Measurements from ENCODE around the gene PRR15L.
A peak's percentile ranks its signal among the peaks of the same experiment; 100 is the strongest.
"Not testable (repeated sequence)": the region's sequence is repeated elsewhere in the genome, so short reads cannot be mapped to it uniquely, and the experiment has no call there.

PRR15L gene

DNA sequence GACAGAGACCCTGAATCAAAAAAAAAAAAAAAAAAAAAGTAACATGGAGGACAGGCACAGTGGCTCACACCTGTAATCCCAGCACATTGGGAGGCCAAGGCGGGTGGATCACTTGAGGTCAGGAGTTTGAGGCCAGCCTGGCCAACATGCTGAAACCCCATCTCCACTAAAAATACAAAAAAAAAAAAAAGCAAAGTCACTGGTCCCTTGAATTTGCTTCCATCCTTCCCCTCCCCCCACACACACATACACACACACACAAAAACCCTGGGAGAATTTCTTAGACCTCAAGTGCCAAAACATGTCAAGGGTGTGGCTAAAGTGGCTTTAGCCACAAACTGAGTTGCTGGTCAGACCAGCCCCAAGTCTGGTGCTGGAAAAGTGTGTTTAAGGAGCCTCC, 30.8 kb upstream of the PRR15L start:
- DNase-seq (ENCODE audit: low spot score), result not testable (repeated sequence)

DNA sequence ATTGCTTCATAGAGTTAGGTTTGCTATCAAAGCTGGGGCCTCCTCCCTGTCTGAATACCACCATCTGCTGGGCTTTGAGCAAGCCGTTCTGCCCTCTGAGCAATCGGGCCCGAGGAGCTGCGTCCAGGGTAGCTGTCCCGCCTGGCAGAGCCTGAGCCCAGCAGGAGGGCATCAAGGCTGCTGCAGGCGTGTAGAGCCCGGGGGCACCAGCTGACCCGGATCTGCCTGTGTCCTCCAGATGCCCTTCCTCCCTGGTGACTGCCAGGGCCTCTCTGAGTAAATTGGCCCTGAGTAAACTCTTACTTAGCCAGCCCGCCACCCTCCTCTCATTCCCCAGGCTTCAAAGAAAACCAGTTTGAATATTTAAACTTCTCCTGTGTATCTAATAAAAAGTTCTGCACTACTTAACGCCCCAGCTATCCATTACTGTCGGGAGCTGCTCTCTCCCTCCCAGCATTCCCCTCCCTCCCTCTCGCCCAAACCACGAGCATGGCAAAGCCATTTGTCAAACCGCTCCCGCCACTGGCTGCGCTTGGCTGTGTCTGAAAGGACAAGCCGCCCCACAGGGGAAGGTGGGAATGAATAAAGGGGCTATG, 29.7 kb upstream of the PRR15L start:
- no peak for DNase-seq (ENCODE audit: low spot score)

DNA sequence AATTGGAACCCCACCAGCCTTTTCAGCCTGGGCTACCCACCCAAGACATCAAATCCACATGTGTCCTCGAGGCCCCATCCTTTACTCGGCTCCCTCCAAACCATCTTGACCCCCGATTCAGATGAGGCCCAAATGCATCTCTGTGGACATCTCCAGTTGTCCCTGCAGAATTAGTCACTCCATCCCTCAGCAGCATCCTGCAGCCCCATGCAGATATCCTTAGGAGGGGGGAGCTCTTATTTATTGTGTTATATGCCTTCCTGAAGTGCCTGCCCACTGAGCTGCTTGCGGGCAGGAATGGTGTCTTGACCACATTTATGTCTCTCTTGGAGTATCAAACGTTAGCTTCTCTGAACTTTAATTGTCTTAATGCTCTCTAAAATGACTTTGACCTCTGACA, 28.8 kb upstream of the PRR15L start:
- no peak for DNase-seq (ENCODE audit: low spot score)

DNA sequence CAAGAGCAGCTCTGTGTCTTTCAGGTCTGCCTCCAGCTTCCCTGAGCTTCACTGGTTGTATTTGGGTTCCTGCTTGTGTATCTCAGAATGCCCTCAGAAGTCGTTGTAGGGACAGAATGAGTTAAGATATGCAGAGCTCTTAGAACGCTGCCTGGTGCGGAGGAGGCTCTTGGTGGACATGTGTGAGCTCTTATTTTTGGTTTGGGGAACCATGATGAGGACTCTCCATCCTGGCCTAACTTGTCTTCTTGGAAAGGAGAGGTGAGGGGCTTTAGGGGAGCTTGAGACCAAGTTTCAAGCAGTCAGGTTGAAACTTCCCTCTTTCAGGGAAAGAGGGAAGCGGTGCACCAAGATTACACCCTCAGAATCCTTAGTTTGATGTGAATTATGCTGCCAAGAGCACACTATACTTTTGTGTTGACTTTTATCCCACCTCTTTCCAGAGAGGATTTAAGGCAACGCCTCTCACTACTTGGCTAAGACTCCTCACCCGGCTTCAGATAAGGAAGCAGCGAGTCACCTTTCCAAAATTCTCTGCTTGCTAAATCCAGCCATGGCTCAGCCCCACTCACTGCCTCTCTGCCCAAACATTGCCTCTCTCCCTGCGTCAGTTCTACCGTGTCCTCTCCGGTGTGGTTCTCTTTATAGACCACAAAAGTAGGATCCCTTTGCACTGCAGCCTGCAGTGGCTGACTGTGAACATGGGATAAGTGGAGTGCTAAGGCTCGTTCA, 26.0 kb upstream of the PRR15L start:
- no peak for DNase-seq (ENCODE audit: low spot score)

DNA sequence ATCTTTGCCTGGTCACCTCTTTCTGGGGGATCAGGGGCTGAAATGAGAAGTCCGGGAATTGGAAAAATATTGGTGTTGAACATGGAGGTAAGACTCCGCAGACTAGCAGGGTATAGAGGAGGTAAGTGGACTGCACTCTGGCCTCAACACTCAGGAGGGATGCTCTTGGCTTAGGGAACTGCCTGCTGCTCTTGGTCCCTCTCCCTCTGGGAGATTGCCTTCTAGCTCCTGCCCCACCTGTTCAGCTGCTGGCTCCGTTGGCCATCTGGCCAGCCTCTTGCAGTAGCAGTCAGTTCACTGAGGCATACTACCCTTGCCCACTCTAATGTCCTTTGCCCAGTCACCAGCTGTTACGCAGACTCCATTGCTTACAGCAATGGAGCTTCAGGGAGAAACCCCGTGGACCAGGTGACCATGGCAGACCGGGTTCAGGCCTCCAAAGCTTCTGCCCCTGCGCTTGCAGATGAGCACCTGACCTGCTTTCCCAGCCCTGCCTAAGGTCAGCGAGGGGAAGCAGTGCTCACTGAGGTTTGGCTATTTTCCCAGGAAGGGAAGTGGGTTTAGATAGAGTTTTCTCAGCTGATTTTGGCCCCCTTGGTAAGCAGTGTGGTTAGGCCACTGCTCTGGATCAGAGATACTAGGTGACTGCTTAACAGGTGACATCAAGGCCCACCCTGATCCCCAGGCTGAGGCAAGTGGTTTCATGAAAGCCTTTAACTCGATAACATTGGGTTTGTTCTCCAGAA, 25.1 kb upstream of the PRR15L start:
- no peak for DNase-seq (ENCODE audit: low spot score)

DNA sequence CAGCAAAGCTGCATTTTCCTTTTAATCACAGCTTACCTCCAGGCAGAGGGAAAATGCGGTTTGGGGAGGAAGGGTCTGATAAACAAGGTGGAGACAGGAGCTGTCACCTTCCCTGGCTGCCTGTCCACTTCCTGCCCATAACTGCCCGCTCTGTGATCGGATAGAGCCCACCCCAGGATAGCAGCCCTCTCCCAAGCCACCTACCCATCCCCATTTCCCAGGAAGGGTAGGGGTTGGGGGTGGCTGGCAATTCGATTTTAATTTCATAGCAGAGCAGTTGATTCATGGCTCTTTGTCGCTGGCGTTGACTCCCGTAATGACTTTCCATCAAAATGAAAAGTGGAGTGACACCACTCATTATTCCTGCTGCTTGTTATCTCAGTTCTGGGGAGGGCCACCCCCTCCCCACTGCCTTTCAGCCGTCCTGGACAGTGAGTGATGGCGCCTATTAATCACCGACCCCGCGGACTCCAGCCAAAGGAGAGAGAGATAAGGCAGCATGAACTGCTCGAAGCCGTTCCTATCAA, 24.5 kb upstream of the PRR15L start:
- DNase-seq (ENCODE audit: low spot score), result no peak

DNA sequence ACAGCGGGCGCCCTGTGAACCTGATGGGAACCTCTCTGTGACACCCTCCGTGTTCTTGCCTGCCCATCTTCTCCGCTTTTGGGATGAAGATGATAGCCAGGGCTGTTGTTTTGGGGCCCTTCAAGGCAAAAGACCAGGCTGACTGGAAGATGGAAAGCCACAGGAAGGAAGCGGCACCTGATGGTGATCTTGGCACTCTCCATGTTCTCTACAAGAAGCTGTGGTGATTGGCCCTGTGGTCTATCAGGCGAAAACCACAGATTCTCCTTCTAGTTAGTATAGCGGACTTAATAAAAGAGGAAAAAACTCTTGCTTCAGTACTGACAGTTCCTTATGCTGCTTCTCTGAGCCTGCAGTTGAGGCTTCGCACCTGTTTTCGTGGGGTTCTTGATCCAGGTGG, 23.8 kb upstream of the PRR15L start:
- DNase-seq (ENCODE audit: low spot score), result no peak

DNA sequence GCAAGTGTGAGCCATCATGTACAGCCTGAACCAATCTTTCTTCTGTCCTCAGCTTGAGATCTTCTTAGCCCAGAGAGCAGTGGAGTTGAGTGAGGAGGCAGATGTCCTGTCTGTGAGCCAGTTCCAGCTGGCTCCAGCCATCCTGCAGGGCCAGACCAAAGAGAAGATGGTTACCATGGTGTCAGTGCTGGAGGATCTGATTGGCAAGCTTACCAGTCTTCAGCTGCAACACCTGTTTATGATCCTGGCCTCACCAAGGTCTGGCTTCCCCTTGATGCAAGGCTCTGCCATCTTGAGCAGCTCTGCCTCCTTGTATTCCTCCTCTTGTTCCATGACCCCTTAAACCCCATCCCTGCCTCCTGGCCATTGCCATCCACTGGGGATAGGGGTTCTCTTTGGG, 22.9 kb upstream of the PRR15L start:
- no peak for DNase-seq (ENCODE audit: low spot score)

DNA sequence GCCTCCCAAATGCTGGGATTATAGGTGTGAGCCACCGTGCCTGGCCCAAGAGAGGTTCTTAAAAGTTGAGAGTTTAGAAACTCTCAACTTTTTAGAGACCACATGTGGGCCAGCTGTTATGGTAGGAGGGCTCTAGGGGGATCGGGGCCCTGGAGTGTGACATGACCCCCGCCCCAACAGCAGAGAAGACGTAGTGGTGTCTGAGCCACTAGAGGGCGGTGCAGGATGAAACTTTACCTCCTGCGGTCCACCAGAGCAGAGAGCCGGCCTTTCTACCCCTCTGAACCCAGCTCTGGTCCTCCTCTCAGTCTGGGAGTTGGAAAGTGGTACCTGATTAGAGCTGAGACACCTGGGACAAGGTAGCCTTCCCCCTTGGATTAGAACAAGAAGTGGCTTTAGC, 20.6 kb upstream of the PRR15L start:
- peak; percentile 56 for DNase-seq (ENCODE audit: low spot score)

DNA sequence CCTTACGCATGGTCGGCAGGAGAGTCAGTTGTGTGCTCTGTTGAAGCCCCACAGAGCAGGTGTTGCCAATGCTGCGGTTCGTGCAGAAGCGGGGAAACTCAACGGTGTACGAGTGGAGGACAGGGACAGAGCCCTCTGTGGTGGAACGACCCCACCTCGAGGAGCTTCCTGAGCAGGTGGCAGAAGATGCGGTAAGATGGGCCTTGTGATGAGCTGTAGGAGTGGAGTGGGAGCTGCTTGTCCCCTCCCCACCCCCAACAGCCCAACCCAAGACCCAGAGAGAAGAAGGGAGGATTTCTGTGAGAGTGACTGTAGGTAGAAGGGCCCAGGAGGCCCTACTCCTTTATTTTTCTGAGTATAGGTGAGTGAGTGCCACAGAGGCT, 18.1 kb upstream of the PRR15L start:
- no peak for DNase-seq (ENCODE audit: low spot score)

DNA sequence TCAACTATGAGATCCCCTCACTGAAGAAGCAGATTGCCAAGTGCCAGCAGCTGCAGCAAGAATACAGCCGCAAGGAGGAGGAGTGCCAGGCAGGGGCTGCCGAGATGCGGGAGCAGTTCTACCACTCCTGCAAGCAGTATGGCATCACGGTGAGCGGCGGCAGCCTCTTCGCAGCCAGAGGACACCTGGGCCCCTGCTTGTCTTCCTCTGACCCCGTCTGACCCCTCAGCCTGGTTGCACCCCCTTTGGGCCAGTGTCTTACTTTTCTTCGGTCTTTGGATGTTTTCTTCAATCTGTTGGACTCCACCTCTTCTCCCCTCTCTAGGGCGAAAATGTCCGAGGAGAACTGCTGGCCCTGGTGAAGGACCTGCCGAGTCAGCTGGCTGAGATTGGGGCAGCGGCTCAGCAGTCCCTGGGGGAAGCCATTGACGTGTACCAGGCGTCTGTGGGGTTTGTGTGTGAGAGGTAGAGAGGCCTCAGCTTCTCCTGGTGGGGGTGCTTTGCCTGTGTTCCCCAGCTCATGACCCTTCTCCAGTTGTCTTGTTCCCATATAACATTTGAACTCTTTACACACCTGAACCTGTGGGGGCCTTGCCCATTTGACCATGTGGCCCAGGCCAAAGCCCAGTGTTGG, 17.6 kb upstream of the PRR15L start:
- DNase-seq (ENCODE audit: low spot score), result no peak

DNA sequence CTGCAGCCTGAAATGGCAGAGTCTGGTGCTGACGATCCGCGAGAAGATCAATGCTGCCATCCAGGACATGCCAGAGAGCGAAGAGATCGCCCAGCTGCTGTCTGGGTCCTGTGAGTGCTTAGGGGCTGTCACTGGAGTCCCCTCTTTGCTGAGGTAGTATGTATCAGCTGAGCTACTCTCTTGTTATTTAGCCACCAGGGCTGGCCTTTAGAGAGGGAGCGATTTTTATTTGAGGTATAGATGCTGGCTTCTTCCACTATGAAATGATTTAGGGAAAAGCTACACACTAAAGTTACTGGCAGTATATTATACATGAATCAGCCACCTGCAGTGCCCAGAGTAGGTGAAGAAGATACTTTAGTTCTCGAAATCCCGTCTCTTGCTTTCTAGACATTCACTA, 15.9 kb upstream of the PRR15L start:
- DNase-seq (ENCODE audit: low spot score), result no peak

DNA sequence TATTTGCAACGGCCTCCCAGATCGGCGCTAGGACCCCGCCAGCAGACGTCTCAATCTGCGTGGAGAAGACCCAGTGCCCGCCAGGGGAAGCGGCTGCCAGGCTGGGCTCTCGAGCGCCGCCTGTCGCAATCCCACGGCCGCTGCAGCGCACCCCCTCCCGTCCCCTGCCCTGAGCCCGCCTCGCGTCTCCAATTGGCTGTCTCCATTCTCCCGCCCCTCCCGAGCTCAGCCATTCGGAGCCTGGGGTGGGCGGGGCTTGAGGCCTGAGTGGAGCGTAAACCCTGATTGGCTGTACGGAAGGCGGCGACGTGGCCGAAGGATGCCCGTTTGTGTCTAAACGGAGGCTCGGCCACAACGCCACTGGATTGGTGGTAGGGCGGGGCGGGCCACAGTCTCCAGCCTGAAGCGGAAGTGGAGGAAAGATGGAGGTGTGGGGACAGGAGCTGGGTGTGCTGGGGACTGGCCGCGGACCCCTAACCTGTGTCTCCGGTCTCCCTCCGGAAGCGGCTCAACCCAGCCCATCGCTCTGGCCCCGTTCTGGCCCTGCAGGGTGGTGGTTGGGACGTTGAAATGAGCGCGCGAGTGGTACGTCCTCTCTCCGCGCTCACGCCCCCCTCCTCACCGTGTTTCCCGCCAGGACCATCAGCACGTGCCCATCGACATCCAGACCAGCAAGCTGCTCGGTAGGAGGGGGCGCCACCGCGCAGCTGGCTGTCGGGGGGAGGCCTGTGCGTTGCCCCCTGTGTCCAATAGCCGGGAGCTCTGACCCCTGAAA, 13.2 kb upstream of the PRR15L start, which contains the start of gene CDK5RAP3:
Gene CDK5RAP3, plus strand, starts transcription at position 389 of the 775 bp plus-strand sequence. Its CDS starts 34 bp downstream, at position 423.
- peak; percentile 99 for DNase-seq (ENCODE audit: low spot score)

DNA sequence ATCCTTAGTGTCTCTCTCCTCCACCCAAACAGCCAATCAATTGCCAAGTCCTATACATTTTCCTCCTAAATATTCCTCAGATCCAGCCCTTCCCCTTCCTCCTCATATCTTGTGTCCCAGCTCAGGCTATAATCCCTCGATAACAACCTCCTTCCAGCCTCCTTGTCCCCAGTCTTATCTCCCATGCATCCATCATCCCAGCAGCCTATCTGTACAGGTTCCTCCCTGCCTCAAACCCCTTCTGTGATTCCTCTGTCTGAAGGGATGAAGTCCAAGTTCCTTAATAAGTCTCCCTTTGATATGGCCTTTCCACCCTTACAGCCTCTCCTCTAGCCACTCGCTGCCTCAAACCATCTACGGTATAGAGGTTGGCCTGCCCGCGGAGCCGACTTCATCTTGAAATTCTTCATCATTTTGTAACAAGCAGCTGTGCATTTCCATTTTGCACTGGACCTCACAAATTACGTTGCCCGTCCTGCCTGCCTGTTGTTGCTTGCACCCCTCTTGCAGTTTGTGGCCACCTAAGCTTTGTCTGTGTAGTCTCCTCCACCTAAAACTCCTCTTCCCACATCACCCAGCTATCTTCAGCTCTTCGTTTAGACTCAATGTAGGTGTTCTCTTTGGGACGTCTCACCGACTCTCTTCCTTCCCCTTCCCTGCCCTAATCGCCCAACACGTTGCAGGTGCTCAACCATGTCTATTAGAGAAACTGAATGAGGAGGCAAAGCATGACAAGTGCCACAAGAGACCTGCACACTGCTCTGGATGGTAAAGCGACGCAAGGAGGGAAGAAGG, 12.4 kb upstream of the PRR15L start:
- DNase-seq (ENCODE audit: low spot score), result no peak

DNA sequence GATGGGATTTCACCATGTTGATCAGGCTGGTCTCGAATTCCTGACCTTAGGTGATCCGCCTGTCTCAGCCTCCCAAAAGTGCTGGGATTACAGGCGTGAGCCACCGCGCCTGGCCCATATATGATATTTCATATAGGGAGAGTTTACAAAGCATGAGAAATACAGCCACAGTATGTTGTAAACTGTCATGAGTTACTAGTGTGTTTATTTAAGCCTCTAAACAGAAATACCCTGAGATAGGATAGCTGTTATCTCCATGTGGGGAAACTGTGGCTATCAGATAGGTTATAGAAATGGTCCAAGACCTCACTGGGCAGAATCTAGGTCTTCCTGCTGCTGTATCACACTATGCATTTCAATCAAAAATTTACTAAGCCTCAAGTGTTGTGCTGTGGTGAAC, 11.2 kb upstream of the PRR15L start:
- no peak for DNase-seq (ENCODE audit: low spot score)

DNA sequence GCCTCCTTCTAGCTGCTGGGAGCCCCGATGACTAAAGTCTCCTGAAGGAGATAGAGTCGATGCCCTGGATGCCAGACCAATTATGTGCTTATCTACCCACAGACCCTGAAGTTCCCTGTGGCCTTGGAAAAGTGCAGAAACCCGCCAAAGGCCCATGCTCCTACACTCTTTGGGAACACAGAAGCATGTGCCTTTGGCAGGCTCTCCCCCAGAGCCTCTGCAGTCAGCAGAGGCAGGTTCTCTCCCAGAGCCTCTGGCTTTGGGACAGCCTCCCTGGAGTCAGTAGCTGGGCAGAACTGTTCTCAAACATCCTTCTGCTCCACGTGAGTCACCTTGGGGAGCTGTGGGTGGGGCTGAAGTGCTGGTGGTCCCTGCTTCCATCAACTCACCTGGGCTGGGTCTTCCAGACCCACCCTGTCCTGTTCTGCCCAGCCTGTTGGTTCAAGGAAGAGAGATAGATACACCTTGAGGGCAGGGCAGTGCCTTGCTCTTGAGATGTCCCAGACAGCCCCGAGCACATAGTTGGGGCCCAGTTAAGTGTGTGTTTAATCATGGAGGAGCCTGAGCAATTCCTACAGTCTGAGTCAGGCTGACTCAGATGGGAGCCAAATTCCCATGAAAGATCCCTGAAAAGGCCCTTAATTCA, 10.0 kb upstream of the PRR15L start:
- peak; percentile 58 for DNase-seq (ENCODE audit: low spot score)

DNA sequence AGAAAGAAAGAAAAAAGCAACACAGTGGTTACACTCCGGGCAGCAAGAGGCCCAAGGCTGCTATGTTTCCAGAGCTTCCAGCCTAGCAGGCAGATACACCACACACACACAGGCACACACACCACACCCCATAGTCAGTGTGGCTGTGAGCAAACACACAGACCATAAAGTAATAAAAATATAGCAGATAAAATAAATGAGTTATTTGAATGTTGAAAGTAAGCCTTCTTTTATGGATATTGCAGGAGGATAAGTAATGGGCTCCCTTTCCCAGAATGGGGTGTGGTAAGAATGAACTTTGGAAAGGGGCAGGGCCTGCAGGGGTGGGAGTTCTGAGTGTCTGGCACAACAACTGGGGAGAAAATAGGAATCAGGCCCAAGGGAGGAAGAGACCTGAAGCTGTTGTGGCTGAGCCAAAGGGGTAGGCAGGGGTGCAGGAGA, 8.4 kb upstream of the PRR15L start:
- DNase-seq (ENCODE audit: low spot score), result no peak

DNA sequence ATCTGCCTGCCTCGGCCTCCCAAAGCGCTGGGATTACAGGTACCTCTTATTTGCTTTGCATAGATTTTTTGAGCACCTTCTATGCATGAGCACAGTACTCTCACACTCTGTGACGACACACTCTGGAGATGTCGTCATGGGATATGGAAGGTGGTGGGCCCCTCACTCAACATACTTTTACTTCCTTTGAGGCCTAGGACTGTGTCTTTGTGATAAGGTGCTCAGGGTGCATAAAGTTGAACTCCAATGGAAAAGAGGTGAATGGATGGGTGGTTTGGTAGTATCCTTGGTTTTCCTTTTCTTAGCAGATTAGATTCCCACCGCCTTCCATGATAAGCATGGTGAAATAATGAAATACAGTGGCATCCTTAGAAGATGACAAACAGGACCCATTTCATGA, 7.2 kb upstream of the PRR15L start:
- no peak for DNase-seq (ENCODE audit: low spot score)

DNA sequence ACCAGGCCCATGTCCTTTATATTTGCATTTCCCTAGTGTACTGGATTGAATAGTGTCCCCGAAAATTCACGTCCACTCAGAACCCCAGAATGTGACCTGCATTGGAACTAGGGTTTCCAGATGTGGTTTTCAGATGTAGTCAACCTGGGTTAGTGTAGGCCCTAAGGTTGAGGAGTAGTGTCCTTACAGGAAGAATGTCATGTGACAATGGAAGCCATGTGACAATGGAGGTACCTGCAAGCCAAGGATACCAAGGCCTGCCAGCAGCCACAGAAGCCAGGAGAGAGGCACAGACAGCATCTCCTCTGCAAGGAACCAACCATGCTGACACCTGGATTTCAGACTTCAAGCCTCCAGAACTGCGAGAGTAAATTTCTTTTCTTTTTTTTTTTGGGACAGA, 5.2 kb upstream of the PRR15L start:
- no peak for DNase-seq (ENCODE audit: low spot score)

DNA sequence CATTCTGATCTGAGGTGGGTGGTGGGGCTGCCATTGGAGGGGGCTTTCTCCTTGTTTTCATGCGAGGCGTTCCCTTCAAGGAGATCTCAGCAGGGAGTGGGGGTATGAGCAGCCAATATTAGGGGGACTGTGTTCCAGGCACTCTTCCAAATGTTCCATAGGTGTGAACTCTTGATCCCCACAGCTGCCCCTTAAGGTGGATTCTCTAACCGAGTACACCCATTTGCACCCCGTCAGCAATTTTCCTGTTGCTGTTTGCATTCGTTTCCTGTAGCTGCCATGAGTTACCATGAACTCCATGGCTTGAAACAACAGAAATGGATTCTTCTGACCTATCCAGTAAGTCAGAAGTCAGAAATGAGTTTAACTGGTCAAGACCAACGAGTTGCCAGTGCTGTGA, 3.7 kb upstream of the PRR15L start:
- no peak for DNase-seq (ENCODE audit: low spot score)

Measured in kidney capillary endothelial cell (primary cell).